Activated naive CD8-positive, alpha-beta T cell treated with anti-CD3 and anti-CD28 coated beads, Interleukin-2, amount 10 ng/mL, durations not matched to agents 7 days and 5 days (primary cell): ENCODE data around the gene C4B. TPM values are rescaled to one million over a fixed set of nuclear protein-coding genes. Genes with fewer than 3 reads are reported as not detected.
"Not testable (repeated sequence)": the region's sequence is repeated elsewhere in the genome, so short reads cannot be mapped to it uniquely, and the experiment has no call there.

ENCODE experiments used
- ATAC-seq: fragments of 150-1000 bp; cut with Tn5 transposase; one replicate; pipeline ENCODE4 v1.10.0; 2021; ENCODE audit warnings: low read depth, moderate library complexity
- POLR2A ChIA-PET: fragments of 350-600 bp; sonication (Branson Sonifier 250); formaldehyde crosslinking; loops from one replicate; lab custom pipeline; 2021; ENCODE audit warnings: antibody characterized with exemption; lab: Charles Lee
- DNase-seq: peaks from one replicate; pipeline ENCODE4 v3.0.0; 2021
- H3K27ac Mint-ChIP-seq: one replicate; pipeline ENCODE4 v1.8.0; 2022; ENCODE audit warnings: mild to moderate bottlenecking, mixed read lengths
- H3K27me3 Mint-ChIP-seq: one replicate; pipeline ENCODE4 v1.8.0; 2022; ENCODE audit warnings: mild to moderate bottlenecking, moderate library complexity, mixed read lengths
- H3K36me3 Mint-ChIP-seq: one replicate; pipeline ENCODE4 v1.8.0; 2021; ENCODE audit warnings: mild to moderate bottlenecking, mixed read lengths
- H3K4me1 Mint-ChIP-seq: one replicate; pipeline ENCODE4 v1.8.0; 2021; ENCODE audit warnings: mixed read lengths
- H3K4me3 Mint-ChIP-seq: one replicate; pipeline ENCODE4 v1.8.0; 2022; ENCODE audit warnings: mild to moderate bottlenecking, moderate library complexity, mixed read lengths
- H3K9me3 Mint-ChIP-seq: one replicate; pipeline ENCODE4 v1.8.0; 2021; ENCODE audit warnings: mixed read lengths
- total RNA-seq, 2 experiments: library from RNA; stranded (reverse); gene quantifications; one replicate each; pipeline ENCODE4 v1.2.3, GENCODE V29; 2021

Gene C4B
- total RNA-seq, 2 experiments from 2014 or later, result 4.1 to 5.7 TPM

DNA sequence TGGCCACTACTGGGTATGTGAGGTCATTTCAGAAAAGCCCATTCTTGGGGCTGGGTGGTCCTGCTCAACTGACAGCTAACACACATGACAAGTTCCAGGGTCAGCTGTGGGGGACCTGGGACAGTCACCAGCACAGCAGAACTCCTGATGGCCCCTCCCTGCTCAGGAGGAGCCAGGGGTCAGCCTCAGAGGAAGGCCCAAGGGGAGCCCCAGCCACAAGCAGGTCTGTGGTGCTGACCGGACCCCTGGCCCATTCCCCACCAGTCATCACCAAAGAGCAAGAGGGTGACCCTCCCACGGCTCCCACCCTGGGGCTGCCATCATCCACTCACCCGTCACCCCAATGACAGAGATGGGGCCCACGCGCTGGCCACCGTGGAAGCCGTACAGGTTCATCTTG lies 41.7 kb downstream of the C4B start:
- no peaks in the 10 kb centered on the region for H3K9me3 Mint-ChIP-seq
- H3K27ac Mint-ChIP-seq, result no peak overlapping the region
- no peaks in the 10 kb centered on the region for H3K27me3 Mint-ChIP-seq
- no peak overlapping the region for H3K4me3 Mint-ChIP-seq
- peaks cover 2% of the 10 kb centered on the region for H3K4me1 Mint-ChIP-seq
- H3K36me3 Mint-ChIP-seq, result no peaks in the 10 kb centered on the region
- DNase-seq (no peak), ATAC-seq (no peak)
- POLR2A ChIA-PET, result no interaction called here

DNA sequence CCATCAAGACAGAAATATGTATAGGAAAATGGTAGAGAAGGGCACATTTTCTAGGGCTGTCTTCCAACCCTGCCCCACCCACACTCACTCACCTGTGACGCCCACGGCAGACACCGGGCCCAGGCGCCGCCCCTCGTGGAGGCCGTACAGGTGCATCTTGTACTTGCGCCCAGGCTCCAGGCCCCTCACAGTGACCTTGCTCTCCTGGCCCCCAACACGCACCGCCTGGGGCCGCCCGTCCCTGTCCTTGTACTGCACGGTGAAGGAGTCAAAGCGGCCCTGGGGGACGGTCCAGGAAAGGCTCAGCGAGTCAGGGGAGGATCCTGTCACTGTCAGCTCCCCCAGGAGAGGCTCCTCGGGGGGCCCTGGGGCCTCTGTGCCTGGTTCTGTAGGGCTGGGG lies 43.4 kb downstream of the C4B start:
- no peak for DNase-seq
- H3K9me3 Mint-ChIP-seq, result no peaks in the 10 kb centered on the region
- H3K4me1 Mint-ChIP-seq, result peaks cover 2% of the 10 kb centered on the region
- no peak for ATAC-seq
- POLR2A ChIA-PET, result no interaction called here
- H3K4me3 Mint-ChIP-seq, result no peak overlapping the region
- H3K27ac Mint-ChIP-seq, result no peak overlapping the region
- no peaks in the 10 kb centered on the region for H3K27me3 Mint-ChIP-seq
- no peaks in the 10 kb centered on the region for H3K36me3 Mint-ChIP-seq

DNA sequence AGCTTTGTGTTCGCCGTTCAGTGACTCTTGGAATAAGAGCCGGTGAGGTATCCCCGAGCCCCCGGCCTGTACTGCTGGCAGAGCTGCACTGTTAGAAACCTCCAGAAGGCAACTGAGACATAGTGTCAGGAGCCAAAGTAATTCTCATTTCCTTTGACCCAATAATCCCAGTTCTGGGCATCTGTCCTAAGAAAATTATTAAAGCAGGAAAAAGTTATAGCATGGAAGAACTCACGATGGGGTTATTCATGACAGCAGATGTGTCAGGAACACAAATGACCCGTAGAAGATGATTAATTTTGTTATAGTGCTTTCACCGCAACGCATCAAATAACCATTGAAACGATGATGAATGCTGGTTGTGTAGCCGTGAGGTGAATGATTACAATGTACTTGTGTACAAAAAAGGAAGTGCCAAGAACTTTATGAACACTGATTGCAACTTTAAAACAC lies 43.9 kb downstream of the C4B start:
- no peak overlapping the region for H3K4me3 Mint-ChIP-seq
- H3K27ac Mint-ChIP-seq, result no peak overlapping the region
- H3K9me3 Mint-ChIP-seq, result no peaks in the 10 kb centered on the region
- POLR2A ChIA-PET, result no interaction called here
- H3K36me3 Mint-ChIP-seq, result no peaks in the 10 kb centered on the region
- no peaks in the 10 kb centered on the region for H3K27me3 Mint-ChIP-seq
- peaks cover 2% of the 10 kb centered on the region for H3K4me1 Mint-ChIP-seq
- no peak for ATAC-seq
- no peak for DNase-seq

GRCh38 chr6:32060966-32061655 lies 46.5 kb downstream of the C4B start:
- DNase-seq, result no peak
- H3K4me1 Mint-ChIP-seq, result no peaks in the 10 kb centered on the region
- no peak overlapping the region for H3K4me3 Mint-ChIP-seq
- ATAC-seq, result no peak
- POLR2A ChIA-PET, result no interaction called here
- H3K9me3 Mint-ChIP-seq, result no peaks in the 10 kb centered on the region
- no peak overlapping the region for H3K27ac Mint-ChIP-seq
- no peaks in the 10 kb centered on the region for H3K36me3 Mint-ChIP-seq
- H3K27me3 Mint-ChIP-seq, result no peaks in the 10 kb centered on the region

GRCh38 chr6:32064706-32065105 lies 50.1 kb downstream of the C4B start:
- H3K36me3 Mint-ChIP-seq, result no peaks in the 10 kb centered on the region
- DNase-seq, result no peak
- no peak overlapping the region for H3K4me3 Mint-ChIP-seq
- no peaks in the 10 kb centered on the region for H3K9me3 Mint-ChIP-seq
- no peaks in the 10 kb centered on the region for H3K4me1 Mint-ChIP-seq
- POLR2A ChIA-PET, result no interaction called here
- no peak overlapping the region for H3K27ac Mint-ChIP-seq
- no peak for ATAC-seq
- no peaks in the 10 kb centered on the region for H3K27me3 Mint-ChIP-seq

GRCh38 chr6:32067521-32067920 lies 52.9 kb downstream of the C4B start:
- H3K4me3 Mint-ChIP-seq, H3K27me3 Mint-ChIP-seq, H3K4me1 Mint-ChIP-seq, POLR2A ChIA-PET, H3K9me3 Mint-ChIP-seq, ATAC-seq, H3K27ac Mint-ChIP-seq, DNase-seq, H3K36me3 Mint-ChIP-seq: not testable (repeated sequence)

DNA sequence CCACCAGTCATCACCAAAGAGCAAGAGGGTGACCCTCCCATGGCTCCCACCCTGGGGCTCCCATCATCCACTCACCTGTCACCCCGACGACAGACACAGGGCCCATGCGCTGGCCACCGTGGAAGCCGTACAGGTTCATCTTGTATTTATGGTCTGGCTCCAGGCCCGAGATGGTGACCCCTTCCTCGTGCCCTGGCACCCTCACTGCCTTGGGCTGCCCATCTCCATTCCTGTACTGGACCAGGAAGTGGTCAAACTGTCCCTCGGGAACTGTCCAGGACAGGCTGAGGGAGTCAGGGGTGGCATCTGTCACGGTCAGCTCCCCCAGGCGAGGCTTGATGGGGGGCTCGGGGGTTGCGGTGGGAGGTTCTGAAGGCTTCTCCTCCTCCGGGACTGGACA lies 53.7 kb downstream of the C4B start:
- H3K36me3 Mint-ChIP-seq, H3K27me3 Mint-ChIP-seq, H3K4me3 Mint-ChIP-seq, ATAC-seq, H3K27ac Mint-ChIP-seq, POLR2A ChIA-PET, DNase-seq, H3K4me1 Mint-ChIP-seq, H3K9me3 Mint-ChIP-seq: not testable (repeated sequence)

GRCh38 chr6:32068867-32069266 lies 54.3 kb downstream of the C4B start:
- no peaks in the 10 kb centered on the region for H3K36me3 Mint-ChIP-seq
- POLR2A ChIA-PET, result no interaction called here
- H3K4me3 Mint-ChIP-seq, result no peak overlapping the region
- H3K27ac Mint-ChIP-seq, result no peak overlapping the region
- ATAC-seq (no peak), DNase-seq (no peak)
- H3K27me3 Mint-ChIP-seq, result no peaks in the 10 kb centered on the region
- no peaks in the 10 kb centered on the region for H3K4me1 Mint-ChIP-seq
- H3K9me3 Mint-ChIP-seq, result no peaks in the 10 kb centered on the region

DNA sequence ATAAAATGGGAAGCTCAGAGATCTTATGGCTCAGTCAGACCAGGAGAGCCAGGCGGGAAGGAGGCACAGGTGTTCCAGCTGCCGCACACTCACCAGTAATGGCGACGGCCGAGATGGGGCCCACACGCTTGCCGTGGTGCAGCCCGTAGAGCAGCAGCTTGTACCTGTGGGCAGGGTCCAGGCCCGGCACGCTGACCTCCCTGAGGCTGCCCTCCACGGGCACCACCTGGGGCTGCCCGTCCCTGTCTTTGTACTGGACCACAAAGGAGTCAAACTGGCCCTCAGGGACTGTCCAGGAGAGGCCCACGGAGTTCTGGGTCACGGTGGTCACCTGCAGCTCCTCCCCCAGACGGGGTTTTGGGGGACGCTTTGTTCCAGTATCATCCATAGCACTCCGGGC lies 54.9 kb downstream of the C4B start:
- H3K9me3 Mint-ChIP-seq, result no peaks in the 10 kb centered on the region
- DNase-seq, result no peak
- H3K27me3 Mint-ChIP-seq, result no peaks in the 10 kb centered on the region
- H3K27ac Mint-ChIP-seq, result no peak overlapping the region
- no peaks in the 10 kb centered on the region for H3K36me3 Mint-ChIP-seq
- POLR2A ChIA-PET, result no interaction called here
- no peak for ATAC-seq
- no peak overlapping the region for H3K4me3 Mint-ChIP-seq
- H3K4me1 Mint-ChIP-seq, result no peaks in the 10 kb centered on the region

DNA sequence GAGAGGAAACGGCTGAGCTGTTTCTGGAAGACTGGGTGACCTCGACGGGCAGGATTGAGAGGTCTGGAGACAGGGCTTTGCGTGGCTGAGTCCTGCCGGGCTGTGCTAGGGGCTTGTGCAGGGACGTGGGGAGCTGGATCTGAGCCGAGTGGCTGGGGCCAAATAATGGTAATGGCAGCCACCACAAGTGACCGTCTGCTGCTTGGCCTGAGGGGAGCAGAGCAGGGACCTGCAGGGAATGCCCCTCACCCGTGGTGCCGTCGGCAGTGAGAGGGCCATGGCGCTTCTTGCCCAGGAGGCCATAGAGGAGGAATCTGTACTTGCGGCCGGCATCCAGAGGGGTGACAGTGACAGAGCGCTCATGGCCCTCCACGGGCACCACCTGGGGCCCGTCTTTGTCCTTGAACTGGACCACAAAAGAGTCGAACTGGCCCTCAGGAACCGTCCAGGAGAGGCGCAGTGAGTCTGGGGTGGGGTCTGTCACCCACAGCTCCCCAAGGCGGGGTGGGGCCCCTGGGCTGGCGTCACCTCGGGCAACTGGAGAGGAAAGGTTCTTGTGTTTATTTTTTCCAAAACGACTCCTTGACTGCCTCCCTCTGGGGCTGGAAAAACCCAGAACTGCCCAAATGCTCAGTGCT lies 55.4 kb downstream of the C4B start:
- no peak overlapping the region for H3K27ac Mint-ChIP-seq
- ATAC-seq (no peak), DNase-seq (no peak)
- H3K36me3 Mint-ChIP-seq, result no peaks in the 10 kb centered on the region
- no peaks in the 10 kb centered on the region for H3K27me3 Mint-ChIP-seq
- H3K4me1 Mint-ChIP-seq, result no peaks in the 10 kb centered on the region
- no peaks in the 10 kb centered on the region for H3K9me3 Mint-ChIP-seq
- no peak overlapping the region for H3K4me3 Mint-ChIP-seq
- POLR2A ChIA-PET, result no interaction called here

DNA sequence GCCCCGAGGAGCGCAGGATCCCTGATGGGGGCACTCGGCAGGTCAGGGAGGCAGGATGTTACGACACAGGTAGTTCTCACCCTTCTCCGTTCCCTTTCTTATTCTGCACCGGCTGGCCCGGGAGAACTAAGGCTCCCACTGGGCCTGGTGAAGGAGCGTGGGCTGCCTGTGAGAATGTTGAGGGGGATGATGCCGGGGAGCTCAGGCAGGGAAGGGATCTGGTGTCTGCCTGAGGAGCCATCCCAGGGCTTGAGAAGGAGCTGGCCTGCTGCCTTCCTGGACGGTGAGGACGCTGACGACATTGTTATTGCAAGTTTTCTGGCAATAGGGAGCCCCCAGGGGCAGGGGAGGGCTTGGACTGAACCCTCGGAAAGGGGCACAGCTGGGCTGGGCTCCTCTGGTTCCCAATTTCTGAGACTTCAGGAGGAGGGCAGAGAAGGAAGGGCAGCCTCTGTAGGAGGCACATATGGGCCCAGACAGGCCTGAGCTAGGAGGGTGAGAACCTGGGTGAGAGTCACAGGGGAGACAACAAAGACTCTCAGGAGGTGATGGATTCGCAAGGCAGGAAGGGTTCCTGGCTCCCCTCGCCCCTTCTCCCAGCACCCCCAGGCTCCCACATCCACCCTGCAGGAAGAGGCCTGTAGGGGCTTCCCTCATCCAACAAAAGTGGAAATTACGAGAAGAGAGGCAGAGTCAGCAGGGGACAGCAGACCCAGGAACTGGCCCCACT lies 56.4 kb downstream of the C4B start:
- ATAC-seq, result no peak
- H3K36me3 Mint-ChIP-seq, result no peaks in the 10 kb centered on the region
- POLR2A ChIA-PET, result no interaction called here
- H3K4me1 Mint-ChIP-seq, result no peaks in the 10 kb centered on the region
- no peak overlapping the region for H3K27ac Mint-ChIP-seq
- no peaks in the 10 kb centered on the region for H3K27me3 Mint-ChIP-seq
- H3K9me3 Mint-ChIP-seq, result no peaks in the 10 kb centered on the region
- no peak for DNase-seq
- H3K4me3 Mint-ChIP-seq, result no peak overlapping the region

DNA sequence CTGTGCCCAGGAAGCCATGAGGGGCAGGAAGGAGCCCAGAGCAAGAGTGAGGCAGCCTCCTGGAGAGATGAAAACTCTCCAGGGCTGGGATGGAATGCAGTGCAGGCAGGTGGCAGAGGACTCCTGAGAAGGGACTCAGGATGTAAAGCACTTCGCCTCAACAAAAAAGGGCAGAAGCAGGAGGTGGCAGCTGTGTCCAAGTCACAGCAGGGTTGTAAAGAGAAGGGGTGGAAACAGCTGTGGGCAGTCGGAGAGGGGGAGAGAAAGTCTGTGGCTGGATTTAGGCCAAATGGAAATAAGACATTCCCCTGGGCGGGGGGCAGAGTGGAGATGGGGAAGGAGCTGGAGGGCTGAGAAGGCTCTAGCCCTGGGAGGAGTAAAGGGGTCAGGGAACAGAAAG lies 58.5 kb downstream of the C4B start:
- POLR2A ChIA-PET, result no interaction called here
- Mint-ChIP-seq H3K4me3 (no peak overlapping the region), H3K27me3 (no peaks in the 10 kb centered on the region), H3K4me1 (no peaks in the 10 kb centered on the region), H3K27ac (no peak overlapping the region), H3K9me3 (no peaks in the 10 kb centered on the region), H3K36me3 (no peaks in the 10 kb centered on the region)
- ATAC-seq, result no peak
- DNase-seq, result no peak

GRCh38 chr6:32073613-32074012 lies 59.0 kb downstream of the C4B start:
- H3K4me3 Mint-ChIP-seq, result no peak overlapping the region
- POLR2A ChIA-PET, result no interaction called here
- H3K27me3 Mint-ChIP-seq, result no peaks in the 10 kb centered on the region
- H3K4me1 Mint-ChIP-seq, result no peaks in the 10 kb centered on the region
- H3K9me3 Mint-ChIP-seq, result no peaks in the 10 kb centered on the region
- H3K36me3 Mint-ChIP-seq, result no peaks in the 10 kb centered on the region
- no peak overlapping the region for H3K27ac Mint-ChIP-seq
- ATAC-seq, result no peak
- no peak for DNase-seq

- H3K4me1 Mint-ChIP-seq, result no peaks in the 10 kb centered on the region
- H3K27ac Mint-ChIP-seq, result no peak overlapping the region
- no peaks in the 10 kb centered on the region for H3K9me3 Mint-ChIP-seq
- DNase-seq (no peak), ATAC-seq (no peak)
- H3K27me3 Mint-ChIP-seq, result no peaks in the 10 kb centered on the region
- POLR2A ChIA-PET, result no interaction called here
- no peaks in the 10 kb centered on the region for H3K36me3 Mint-ChIP-seq
- no peak overlapping the region for H3K4me3 Mint-ChIP-seq
Measured at GRCh38 chr6:32074996-32075532, 60.5 kb downstream of the C4B start.
